Measurements from ENCODE around the gene NT5C1A. TPM values are rescaled to one million over a fixed set of nuclear protein-coding genes. Genes with fewer than 3 reads are reported as not detected.

The NT5C1A gene
- total and polyA plus RNA-seq, 2 experiments from 2014 or later = 0.16 TPM; not detected in 1

DNA sequence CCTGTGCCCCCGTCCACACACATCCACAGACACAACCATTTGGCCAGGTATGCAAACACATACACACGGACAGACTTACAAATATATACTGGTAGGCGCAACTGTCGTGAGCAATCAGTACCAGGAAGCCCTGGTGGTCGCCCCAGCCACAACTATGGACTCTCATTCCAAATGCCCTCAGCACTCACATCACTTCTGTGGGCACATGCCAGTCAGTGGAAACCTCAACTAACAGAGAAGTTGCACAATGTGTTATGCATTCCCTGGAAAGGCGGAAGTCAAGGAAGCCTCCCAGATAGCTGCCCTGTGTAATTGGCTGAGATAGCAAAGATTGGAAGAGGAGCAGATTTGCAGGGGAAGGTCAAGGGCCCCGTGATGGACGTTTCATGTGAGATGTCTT is 31.0 kb downstream of the NT5C1A start:
- no peaks in the 10 kb centered on the region for H3K4me1 ChIP-seq (ENCODE audit: low read depth)
- no peaks in the 10 kb centered on the region for H3K36me3 ChIP-seq
- no peak for DNase-seq (ENCODE audit: low read depth in 1 of 2, low spot score in 1 of 2)
- no peak overlapping the region for H3K4me3 ChIP-seq
- no peaks in the 10 kb centered on the region for H3K9me3 ChIP-seq (ENCODE audit: low read depth)
- TF ChIP-seq, protein P1, sequence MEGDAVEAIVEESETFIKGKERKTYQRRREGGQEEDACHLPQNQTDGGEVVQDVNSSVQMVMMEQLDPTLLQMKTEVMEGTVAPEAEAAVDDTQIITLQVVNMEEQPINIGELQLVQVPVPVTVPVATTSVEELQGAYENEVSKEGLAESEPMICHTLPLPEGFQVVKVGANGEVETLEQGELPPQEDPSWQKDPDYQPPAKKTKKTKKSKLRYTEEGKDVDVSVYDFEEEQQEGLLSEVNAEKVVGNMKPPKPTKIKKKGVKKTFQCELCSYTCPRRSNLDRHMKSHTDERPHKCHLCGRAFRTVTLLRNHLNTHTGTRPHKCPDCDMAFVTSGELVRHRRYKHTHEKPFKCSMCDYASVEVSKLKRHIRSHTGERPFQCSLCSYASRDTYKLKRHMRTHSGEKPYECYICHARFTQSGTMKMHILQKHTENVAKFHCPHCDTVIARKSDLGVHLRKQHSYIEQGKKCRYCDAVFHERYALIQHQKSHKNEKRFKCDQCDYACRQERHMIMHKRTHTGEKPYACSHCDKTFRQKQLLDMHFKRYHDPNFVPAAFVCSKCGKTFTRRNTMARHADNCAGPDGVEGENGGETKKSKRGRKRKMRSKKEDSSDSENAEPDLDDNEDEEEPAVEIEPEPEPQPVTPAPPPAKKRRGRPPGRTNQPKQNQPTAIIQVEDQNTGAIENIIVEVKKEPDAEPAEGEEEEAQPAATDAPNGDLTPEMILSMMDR (IDR thresholded peaks at IDR 0.05; ENCODE audit: low read depth, low read length) = no peak
- H3K27ac ChIP-seq = no peak overlapping the region
- peaks cover 64% of the 10 kb centered on the region for H3K27me3 ChIP-seq

DNA sequence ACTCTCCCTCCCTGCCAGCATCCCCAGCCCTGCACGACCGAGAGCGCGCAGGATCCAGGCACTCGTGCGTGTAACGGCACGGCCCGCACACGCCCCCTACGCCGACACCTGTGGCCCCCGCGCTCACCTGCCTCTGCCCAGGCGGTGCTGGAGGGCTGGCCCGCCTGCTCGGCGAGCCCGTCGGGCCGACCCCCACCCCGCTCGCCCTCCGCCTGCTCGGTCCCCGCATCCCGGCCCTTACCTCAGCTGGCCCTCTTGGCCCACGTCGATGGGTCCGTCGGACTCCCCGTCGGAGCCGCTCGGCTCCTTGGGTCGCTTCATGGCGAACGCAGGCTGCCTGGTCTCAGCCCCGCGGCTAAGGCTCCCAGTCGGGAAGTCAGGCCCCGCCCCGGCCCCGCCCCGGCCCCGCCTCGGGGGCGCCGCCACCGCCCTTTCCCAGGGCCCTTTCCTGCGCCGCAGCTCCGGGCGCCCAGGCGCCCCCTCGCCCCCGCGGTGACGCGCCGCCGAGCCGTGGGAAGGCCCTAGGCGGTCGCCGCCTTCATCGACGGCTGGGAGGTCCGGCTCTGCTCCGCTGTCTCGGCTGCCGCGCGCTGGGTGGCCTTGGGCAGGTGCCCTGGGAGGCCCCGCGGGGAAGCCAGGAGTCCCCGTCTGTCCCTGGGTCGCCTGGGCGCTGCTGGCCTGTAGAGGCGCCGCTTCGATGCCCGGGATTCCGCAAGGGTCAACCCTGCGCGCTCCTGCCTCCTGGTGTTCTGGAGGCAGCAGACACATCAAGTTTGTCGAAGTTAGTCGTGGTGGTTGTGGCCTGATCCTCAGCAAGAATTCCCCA is 32.4 kb downstream of the NT5C1A start, which contains the start of gene HEYL:
TSS of gene HEYL (minus strand) at position 339 of the 826 bp plus-strand sequence. CDS start at position 321, 18 bp downstream.
- H3K4me1 ChIP-seq (ENCODE audit: low read depth) = no peaks in the 10 kb centered on the region
- H3K27ac ChIP-seq = no peak within 1 kb of the TSS
- DNase-seq (ENCODE audit: low read depth in 1 of 2, low spot score in 1 of 2) = peak; percentile 56 to 70
- H3K4me3 ChIP-seq = peak within 1 kb of the TSS; percentile 28
- TF ChIP-seq, protein P1 (IDR thresholded peaks at IDR 0.05; ENCODE audit: low read depth, low read length) = peak; percentile 47
- H3K36me3 ChIP-seq = no peaks in the 10 kb centered on the region
- H3K9me3 ChIP-seq (ENCODE audit: low read depth) = no peaks in the 10 kb centered on the region
- peaks cover 67% of the 10 kb centered on the region for H3K27me3 ChIP-seq

DNA sequence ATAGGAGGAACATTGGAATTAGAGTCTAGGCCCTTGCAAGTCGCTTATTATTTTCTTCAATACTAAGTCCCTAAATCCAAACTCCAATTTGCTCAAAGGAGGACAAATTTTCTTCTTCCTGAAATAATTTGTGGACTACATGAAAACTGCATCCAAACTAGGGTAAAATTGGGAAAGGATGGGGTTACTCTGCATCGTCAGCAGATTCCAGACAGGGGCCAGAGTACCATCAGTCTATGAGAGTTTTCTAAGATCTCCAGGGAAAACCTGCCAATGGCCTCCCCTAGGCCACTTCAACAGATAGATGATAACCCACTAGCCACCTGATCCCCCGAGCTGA is 33.0 kb downstream of the NT5C1A start:
- Histone ChIP-seq H3K9me3 (ENCODE audit: low read depth) (no peaks in the 10 kb centered on the region), H3K4me1 (ENCODE audit: low read depth) (no peaks in the 10 kb centered on the region), H3K36me3 (no peaks in the 10 kb centered on the region), H3K4me3 (peak overlapping the region; percentile 28), H3K27ac (no peak overlapping the region), H3K27me3 (peaks cover 63% of the 10 kb centered on the region)
- TF ChIP-seq, protein P1 (IDR thresholded peaks at IDR 0.05; ENCODE audit: low read depth, low read length) = no peak
- DNase-seq (ENCODE audit: low read depth in 1 of 2, low spot score in 1 of 2) = no peak

DNA sequence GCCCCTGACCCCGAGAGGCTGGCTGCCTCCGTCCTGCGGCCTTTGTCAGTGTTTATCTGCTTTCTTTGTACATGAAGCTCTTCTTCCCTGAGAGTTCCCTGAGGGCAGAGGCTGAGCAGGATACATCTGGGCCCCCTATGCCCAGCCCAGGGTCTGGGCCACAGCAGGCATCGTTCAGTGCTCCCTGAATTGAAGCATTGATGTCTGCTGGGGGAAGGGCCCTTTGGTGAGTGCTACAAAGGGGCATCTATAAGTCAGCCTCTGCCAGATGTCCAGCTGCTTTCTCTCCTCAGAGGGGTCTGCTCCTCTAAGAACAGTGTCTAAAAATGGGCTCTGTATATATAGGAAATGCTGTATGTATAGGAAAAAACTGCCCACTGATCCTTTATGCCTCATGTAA is 34.5 kb downstream of the NT5C1A start:
- Histone ChIP-seq H3K9me3 (ENCODE audit: low read depth) (no peaks in the 10 kb centered on the region), H3K4me1 (ENCODE audit: low read depth) (no peaks in the 10 kb centered on the region), H3K27ac (no peak overlapping the region), H3K27me3 (peaks cover 57% of the 10 kb centered on the region), H3K36me3 (no peaks in the 10 kb centered on the region), H3K4me3 (no peak overlapping the region)
- TF ChIP-seq, protein P1 (IDR thresholded peaks at IDR 0.05; ENCODE audit: low read depth, low read length) = no peak
- no peak for DNase-seq (ENCODE audit: low read depth in 1 of 2, low spot score in 1 of 2)

DNA sequence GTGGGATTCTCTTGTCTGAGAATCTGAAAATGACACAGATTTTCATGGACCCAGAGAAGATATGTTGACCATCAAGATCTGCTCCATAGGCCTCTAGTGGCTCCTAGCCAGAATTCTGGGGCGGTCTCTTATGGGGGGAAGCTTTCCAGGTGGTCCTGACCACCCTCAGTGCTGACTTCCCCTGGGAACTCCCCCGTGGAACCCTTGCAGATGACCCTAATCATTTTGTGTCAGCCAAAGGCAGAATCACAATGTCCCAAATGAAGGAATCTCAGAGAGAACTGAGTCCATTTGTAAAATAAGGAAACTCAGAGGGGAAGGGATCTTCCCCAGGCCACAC is 36.1 kb downstream of the NT5C1A start:
- Histone ChIP-seq H3K27ac (no peak overlapping the region), H3K27me3 (peaks cover 54% of the 10 kb centered on the region), H3K9me3 (ENCODE audit: low read depth) (no peaks in the 10 kb centered on the region), H3K36me3 (no peaks in the 10 kb centered on the region), H3K4me1 (ENCODE audit: low read depth) (no peaks in the 10 kb centered on the region), H3K4me3 (no peak overlapping the region)
- no peak for DNase-seq (ENCODE audit: low read depth in 1 of 2, low spot score in 1 of 2)
- TF ChIP-seq, protein P1 (IDR thresholded peaks at IDR 0.05; ENCODE audit: low read depth, low read length) = no peak
